ENCODE results near the gene UACA. TPM values are rescaled to one million over a fixed set of nuclear protein-coding genes. Genes with fewer than 3 reads are reported as not detected.

The UACA gene
- total RNA-seq, 2 donors from 2014 or later: 49.7 to 67.1 TPM

DNA sequence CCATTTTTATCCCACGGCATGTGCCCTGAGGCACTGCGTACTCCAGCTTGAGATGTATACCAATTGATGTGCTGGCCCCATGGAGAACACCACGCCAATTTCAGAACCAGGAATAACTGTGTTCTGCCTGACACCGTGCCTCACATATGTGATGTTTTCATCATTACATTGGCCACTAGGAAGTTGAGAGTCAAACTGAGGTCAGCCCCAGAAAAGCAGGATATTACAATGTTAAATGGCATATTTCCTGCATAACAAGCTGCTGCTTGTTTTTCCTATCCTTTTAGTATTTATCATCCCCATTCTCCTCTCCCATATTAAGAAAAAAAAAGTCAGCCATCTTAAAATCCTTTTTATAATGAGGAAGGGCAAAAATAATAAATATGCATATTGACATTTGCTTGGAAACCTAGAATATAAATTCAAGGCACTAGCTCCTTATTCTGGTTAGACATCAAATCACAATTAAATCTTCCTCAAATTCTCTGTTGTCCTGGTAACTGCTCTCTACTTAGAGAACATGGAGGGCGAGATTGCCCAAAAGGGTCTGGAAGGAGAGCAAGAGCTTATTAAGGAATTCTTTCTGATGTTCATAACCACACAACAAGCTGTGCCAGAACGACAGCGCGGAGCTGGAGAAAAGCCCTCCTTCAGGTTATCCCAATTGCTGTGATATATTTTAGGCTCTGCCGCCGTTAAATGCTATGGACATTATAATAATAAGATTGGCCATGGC, 112.6 kb downstream of the UACA start:
- Mint-ChIP-seq H3K36me3 (ENCODE audit: low read depth) (peaks cover 3% of the 10 kb centered on the region), H3K27ac (no peak overlapping the region), H3K9me3 (no peaks in the 10 kb centered on the region), H3K4me3 (no peak overlapping the region), H3K4me1 (peaks cover 14% of the 10 kb centered on the region), H3K27me3 (ENCODE audit: insufficient read depth) (no peaks in the 10 kb centered on the region)
- TF ChIP-seq, protein P1, sequence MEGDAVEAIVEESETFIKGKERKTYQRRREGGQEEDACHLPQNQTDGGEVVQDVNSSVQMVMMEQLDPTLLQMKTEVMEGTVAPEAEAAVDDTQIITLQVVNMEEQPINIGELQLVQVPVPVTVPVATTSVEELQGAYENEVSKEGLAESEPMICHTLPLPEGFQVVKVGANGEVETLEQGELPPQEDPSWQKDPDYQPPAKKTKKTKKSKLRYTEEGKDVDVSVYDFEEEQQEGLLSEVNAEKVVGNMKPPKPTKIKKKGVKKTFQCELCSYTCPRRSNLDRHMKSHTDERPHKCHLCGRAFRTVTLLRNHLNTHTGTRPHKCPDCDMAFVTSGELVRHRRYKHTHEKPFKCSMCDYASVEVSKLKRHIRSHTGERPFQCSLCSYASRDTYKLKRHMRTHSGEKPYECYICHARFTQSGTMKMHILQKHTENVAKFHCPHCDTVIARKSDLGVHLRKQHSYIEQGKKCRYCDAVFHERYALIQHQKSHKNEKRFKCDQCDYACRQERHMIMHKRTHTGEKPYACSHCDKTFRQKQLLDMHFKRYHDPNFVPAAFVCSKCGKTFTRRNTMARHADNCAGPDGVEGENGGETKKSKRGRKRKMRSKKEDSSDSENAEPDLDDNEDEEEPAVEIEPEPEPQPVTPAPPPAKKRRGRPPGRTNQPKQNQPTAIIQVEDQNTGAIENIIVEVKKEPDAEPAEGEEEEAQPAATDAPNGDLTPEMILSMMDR (conservative IDR thresholded peaks at IDR 0.05): no peak
- 94 to 95% methylated on average over 7 to 10 of the region's 10 CpGs for WGBS, 2 experiments (ENCODE audit: insufficient coverage in 1 of 2, insufficient read length in 1 of 2)
- Histone ChIP-seq H3K27ac (ENCODE audit: low read depth, low read length) (no peak overlapping the region), H3K9ac (ENCODE audit: extremely low read depth, low read length, poor library complexity, severe bottlenecking) (no peak overlapping the region), H3K9me3 (ENCODE audit: control insufficient read depth, low read length) (no peaks in the 10 kb centered on the region), H3K27me3 (ENCODE audit: control insufficient read depth, insufficient read depth, low read length, poor library complexity, severe bottlenecking) (no peaks in the 10 kb centered on the region), H3K4me1 (ENCODE audit: control insufficient read depth, insufficient read depth, low read length) (peaks cover 8% of the 10 kb centered on the region), H3K4me3 (ENCODE audit: low read length) (no peak overlapping the region), H3K36me3 (ENCODE audit: control insufficient read depth, insufficient read depth, low read length) (peaks cover 9% of the 10 kb centered on the region)
- DNase-seq: no peak

DNA sequence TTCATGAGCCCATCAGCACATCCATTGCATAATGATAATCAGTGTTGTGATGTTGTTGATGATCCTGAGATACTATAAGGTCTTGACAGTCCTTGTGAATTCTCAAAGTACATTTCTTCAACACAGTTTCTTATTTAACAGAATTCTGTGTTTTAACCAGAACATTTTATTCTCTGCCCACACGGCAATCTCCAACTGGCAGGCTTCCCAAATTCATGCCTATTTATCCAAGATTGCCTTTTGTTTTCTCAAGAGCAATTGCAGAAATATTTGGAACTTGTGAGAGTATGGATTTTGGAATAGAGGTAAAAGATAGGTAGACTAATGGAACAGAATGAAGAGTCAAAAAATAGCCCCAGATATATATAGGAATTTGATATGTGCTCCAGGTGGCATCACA, 116.0 kb downstream of the UACA start:
- no peak for DNase-seq
- WGBS, 2 experiments (ENCODE audit: insufficient coverage in 1 of 2, insufficient read length in 1 of 2): 96 to 100% methylated on average over 1 of the region's 1 CpG
- TF ChIP-seq, protein P1 (conservative IDR thresholded peaks at IDR 0.05): no peak
- Histone ChIP-seq H3K9ac (ENCODE audit: extremely low read depth, low read length, poor library complexity, severe bottlenecking) (no peak overlapping the region), H3K4me1 (ENCODE audit: control insufficient read depth, insufficient read depth, low read length) (peaks cover 8% of the 10 kb centered on the region), H3K27ac (ENCODE audit: low read depth, low read length) (no peak overlapping the region), H3K27me3 (ENCODE audit: control insufficient read depth, insufficient read depth, low read length, poor library complexity, severe bottlenecking) (no peaks in the 10 kb centered on the region), H3K4me3 (ENCODE audit: low read length) (no peak overlapping the region), H3K36me3 (ENCODE audit: control insufficient read depth, insufficient read depth, low read length) (no peaks in the 10 kb centered on the region), H3K9me3 (ENCODE audit: control insufficient read depth, low read length) (no peaks in the 10 kb centered on the region)
- Mint-ChIP-seq H3K4me3 (no peak overlapping the region), H3K9me3 (no peaks in the 10 kb centered on the region), H3K27me3 (ENCODE audit: insufficient read depth) (no peaks in the 10 kb centered on the region), H3K36me3 (ENCODE audit: low read depth) (no peaks in the 10 kb centered on the region), H3K4me1 (peaks cover 14% of the 10 kb centered on the region), H3K27ac (no peak overlapping the region)

DNA sequence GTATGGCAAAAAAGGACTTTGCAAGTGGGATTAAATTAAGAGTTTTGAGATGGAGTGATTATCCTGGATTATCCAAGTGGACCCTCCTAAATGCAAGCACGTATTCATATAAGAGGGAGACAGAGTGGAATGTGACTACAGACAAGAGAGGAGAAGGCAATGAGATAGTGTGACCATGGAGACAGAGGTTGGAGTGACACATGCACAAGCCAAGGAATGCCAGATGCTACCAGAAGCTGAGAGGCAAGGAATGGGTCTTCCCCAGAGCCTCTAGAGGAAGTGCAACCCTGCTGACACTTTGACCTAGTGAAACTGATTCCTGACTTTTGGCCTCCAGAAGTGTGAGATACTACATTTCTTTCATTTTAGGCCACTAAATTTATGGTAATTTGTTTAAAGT, 117.2 kb downstream of the UACA start:
- 88 to 91% methylated on average over 1 of the region's 1 CpG for WGBS, 2 experiments (ENCODE audit: insufficient coverage in 1 of 2, insufficient read length in 1 of 2)
- no peak for DNase-seq
- Mint-ChIP-seq H3K4me3 (no peak overlapping the region), H3K27me3 (ENCODE audit: insufficient read depth) (no peaks in the 10 kb centered on the region), H3K27ac (no peak overlapping the region), H3K36me3 (ENCODE audit: low read depth) (no peaks in the 10 kb centered on the region), H3K9me3 (no peaks in the 10 kb centered on the region), H3K4me1 (peaks cover 7% of the 10 kb centered on the region)
- Histone ChIP-seq H3K36me3 (ENCODE audit: control insufficient read depth, insufficient read depth, low read length) (no peaks in the 10 kb centered on the region), H3K27ac (ENCODE audit: low read depth, low read length) (no peak overlapping the region), H3K4me3 (ENCODE audit: low read length) (no peak overlapping the region), H3K9ac (ENCODE audit: extremely low read depth, low read length, poor library complexity, severe bottlenecking) (no peak overlapping the region), H3K9me3 (ENCODE audit: control insufficient read depth, low read length) (no peaks in the 10 kb centered on the region), H3K4me1 (ENCODE audit: control insufficient read depth, insufficient read depth, low read length) (peaks cover 3% of the 10 kb centered on the region), H3K27me3 (ENCODE audit: control insufficient read depth, insufficient read depth, low read length, poor library complexity, severe bottlenecking) (no peaks in the 10 kb centered on the region)
- TF ChIP-seq, protein P1 (conservative IDR thresholded peaks at IDR 0.05): no peak
